ENCODE measurements around the gene ACBD4. TPM values are rescaled to one million over a fixed set of nuclear protein-coding genes. Genes with fewer than 3 reads are reported as not detected.

The ACBD4 gene
- total RNA-seq, 2 experiments from 2014 or later, result 24.8 to 26.3 TPM

DNA sequence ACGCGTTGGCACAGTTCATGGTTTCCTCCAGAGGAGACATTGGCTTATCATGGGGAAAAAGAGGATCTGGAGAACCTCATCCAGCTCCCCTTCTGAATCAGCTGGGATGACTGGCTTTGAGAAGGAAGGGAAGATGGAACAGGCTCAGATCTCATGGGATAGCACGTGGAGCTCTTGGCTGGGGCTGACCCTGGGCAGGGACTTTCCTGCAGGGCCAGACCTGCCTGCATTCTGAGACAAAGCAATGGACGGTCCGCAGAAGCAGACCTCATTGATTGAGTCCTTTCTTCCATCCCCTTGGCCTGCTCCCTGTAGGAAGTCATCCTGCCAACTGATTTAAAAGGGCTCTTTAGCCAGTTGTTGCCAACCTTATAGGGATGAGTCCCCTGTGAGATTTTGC, 29.4 kb upstream of the ACBD4 start:
- H3K9me3 Mint-ChIP-seq, result no peaks in the 10 kb centered on the region
- DNase-seq (no peak), ATAC-seq (ENCODE audit: poor library complexity) (no peak)
- no peak overlapping the region for H3K27ac Mint-ChIP-seq
- Histone ChIP-seq H3K27ac (ENCODE audit: low read depth in 1 of 2, low read length in 2 of 2) (no peak overlapping the region), H3K27me3 (ENCODE audit: control insufficient read depth in 1 of 2, insufficient read depth in 2 of 2, low read length in 2 of 2) (no peaks in the 10 kb centered on the region), H3K9me3 (ENCODE audit: control insufficient read depth in 1 of 2, insufficient read depth in 1 of 2, low read length in 2 of 2) (no peaks in the 10 kb centered on the region), H3K4me1 (ENCODE audit: insufficient read depth, low read length) (no peaks in the 10 kb centered on the region), H3K36me3 (ENCODE audit: insufficient read depth, low read length) (peaks cover 72% of the 10 kb centered on the region), H3K4me3 (ENCODE audit: low read length) (no peak overlapping the region)
- intact Hi-C loops (cut with DNase I, micrococcal nuclease), result no loop called here
- no peak overlapping the region for H3K4me3 Mint-ChIP-seq
- POLR2A ChIA-PET, result no interaction called here
- no peaks in the 10 kb centered on the region for H3K4me1 Mint-ChIP-seq (ENCODE audit: low read depth)
- TF ChIP-seq, protein P1, sequence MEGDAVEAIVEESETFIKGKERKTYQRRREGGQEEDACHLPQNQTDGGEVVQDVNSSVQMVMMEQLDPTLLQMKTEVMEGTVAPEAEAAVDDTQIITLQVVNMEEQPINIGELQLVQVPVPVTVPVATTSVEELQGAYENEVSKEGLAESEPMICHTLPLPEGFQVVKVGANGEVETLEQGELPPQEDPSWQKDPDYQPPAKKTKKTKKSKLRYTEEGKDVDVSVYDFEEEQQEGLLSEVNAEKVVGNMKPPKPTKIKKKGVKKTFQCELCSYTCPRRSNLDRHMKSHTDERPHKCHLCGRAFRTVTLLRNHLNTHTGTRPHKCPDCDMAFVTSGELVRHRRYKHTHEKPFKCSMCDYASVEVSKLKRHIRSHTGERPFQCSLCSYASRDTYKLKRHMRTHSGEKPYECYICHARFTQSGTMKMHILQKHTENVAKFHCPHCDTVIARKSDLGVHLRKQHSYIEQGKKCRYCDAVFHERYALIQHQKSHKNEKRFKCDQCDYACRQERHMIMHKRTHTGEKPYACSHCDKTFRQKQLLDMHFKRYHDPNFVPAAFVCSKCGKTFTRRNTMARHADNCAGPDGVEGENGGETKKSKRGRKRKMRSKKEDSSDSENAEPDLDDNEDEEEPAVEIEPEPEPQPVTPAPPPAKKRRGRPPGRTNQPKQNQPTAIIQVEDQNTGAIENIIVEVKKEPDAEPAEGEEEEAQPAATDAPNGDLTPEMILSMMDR (IDR thresholded peaks at IDR 0.05), result no peak
- H3K36me3 Mint-ChIP-seq (ENCODE audit: low read depth), result peaks cover 57% of the 10 kb centered on the region
- no peaks in the 10 kb centered on the region for H3K27me3 Mint-ChIP-seq
- CTCF ChIA-PET, result no interaction called here

DNA sequence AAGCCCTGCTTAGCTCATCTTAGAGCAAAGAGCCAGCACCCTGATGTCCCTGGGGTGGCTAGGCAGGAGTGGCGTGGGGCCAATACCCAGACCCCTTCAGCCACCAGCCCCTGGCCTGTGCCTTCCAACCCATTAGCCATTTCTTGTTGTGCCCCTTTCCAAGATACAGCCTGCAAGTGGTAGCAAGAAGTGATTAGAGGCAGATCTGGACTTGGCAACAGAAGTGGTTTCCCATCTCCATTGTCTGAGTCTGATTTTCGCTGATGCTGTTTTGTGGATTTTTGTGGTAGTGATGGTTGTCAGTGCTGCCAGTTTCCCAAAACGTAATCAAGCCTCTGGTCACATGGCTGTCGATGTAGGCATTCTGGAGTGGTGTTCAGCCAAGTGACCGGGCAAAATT, 28.9 kb upstream of the ACBD4 start:
- peaks cover 56% of the 10 kb centered on the region for H3K36me3 Mint-ChIP-seq (ENCODE audit: low read depth)
- no peaks in the 10 kb centered on the region for H3K9me3 Mint-ChIP-seq
- Histone ChIP-seq H3K27me3 (ENCODE audit: control insufficient read depth in 1 of 2, insufficient read depth in 2 of 2, low read length in 2 of 2) (no peaks in the 10 kb centered on the region), H3K27ac (ENCODE audit: low read depth in 1 of 2, low read length in 2 of 2) (no peak overlapping the region), H3K4me3 (ENCODE audit: low read length) (no peak overlapping the region), H3K4me1 (ENCODE audit: insufficient read depth, low read length) (no peaks in the 10 kb centered on the region), H3K36me3 (ENCODE audit: insufficient read depth, low read length) (peaks cover 68% of the 10 kb centered on the region), H3K9me3 (ENCODE audit: control insufficient read depth in 1 of 2, insufficient read depth in 1 of 2, low read length in 2 of 2) (no peaks in the 10 kb centered on the region)
- no peak overlapping the region for H3K27ac Mint-ChIP-seq
- ChIA-PET POLR2A (no interaction called here), CTCF (no interaction called here)
- H3K27me3 Mint-ChIP-seq, result no peaks in the 10 kb centered on the region
- H3K4me1 Mint-ChIP-seq (ENCODE audit: low read depth), result no peaks in the 10 kb centered on the region
- DNase-seq, result no peak
- intact Hi-C loops (cut with DNase I, micrococcal nuclease), result no loop called here
- TF ChIP-seq, protein P1 (IDR thresholded peaks at IDR 0.05), result no peak
- no peak for ATAC-seq (ENCODE audit: poor library complexity)
- no peak overlapping the region for H3K4me3 Mint-ChIP-seq

DNA sequence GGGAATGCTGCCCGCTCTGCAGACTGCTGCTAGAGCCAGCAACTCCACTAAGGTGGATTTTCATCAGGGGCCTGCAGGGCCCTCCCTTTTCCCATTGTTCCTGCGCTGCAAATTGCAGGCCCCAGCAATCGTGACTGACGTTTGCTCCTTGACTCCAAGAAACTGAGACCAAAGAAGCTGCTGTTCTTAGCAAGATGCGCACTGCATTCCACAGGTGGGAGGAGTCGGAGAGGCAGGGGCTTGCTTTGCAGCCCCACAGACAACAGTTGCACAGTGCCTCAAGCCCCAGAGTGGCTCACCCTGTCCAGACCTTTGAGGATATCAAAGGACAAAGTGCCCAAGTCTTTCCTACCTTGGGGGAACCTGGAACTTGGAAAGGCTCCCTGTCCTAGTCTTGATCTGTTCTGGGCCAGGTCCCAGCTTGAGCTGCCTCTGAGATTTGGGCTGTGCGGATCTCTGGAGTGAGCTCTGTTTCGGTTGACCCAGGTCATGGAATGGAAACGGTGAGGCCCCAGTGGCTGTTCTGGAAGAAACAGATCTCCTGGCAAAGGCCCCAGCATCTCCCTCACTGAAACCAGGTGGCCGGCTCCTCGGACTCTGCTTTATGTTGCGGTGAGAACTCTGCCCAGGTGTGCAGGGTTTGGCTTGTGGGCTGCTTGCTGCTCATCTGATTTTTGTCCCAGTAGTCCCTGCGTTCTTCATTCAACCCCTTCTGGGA, 28.0 kb upstream of the ACBD4 start:
- Mint-ChIP-seq H3K27ac (no peak overlapping the region), H3K9me3 (no peaks in the 10 kb centered on the region), H3K27me3 (no peaks in the 10 kb centered on the region), H3K36me3 (ENCODE audit: low read depth) (peaks cover 47% of the 10 kb centered on the region), H3K4me3 (no peak overlapping the region), H3K4me1 (ENCODE audit: low read depth) (no peaks in the 10 kb centered on the region)
- Histone ChIP-seq H3K36me3 (ENCODE audit: insufficient read depth, low read length) (peaks cover 59% of the 10 kb centered on the region), H3K4me1 (ENCODE audit: insufficient read depth, low read length) (no peaks in the 10 kb centered on the region), H3K27ac (ENCODE audit: low read depth in 1 of 2, low read length in 2 of 2) (no peak overlapping the region), H3K27me3 (ENCODE audit: control insufficient read depth in 1 of 2, insufficient read depth in 2 of 2, low read length in 2 of 2) (no peaks in the 10 kb centered on the region), H3K4me3 (ENCODE audit: low read length) (no peak overlapping the region), H3K9me3 (ENCODE audit: control insufficient read depth in 1 of 2, insufficient read depth in 1 of 2, low read length in 2 of 2) (no peaks in the 10 kb centered on the region)
- ChIA-PET POLR2A (no interaction called here), CTCF (interaction anchor here (1.8 kb wide), 1 partner anchor 28 kb away, joined by 4 read pairs; the partner anchor contains the start of gene ACBD4)
- no peak for DNase-seq
- TF ChIP-seq, protein P1 (IDR thresholded peaks at IDR 0.05), result no peak
- no peak for ATAC-seq (ENCODE audit: poor library complexity)
- intact Hi-C loops (cut with DNase I, micrococcal nuclease), result no loop called here

Data from CD4-positive, alpha-beta T cell (primary cell).